DOHH2 (cell line): ENCODE measurements around the gene DIP2C.

Source experiments
- H3F3A ChIP-seq: fragments of 200-600 bp; sonication (generic), shearing (Covaris generic); 2 replicates; pipeline ENCODE4 v1.6.0; 2016; ENCODE audit warnings: antibody characterized with exemption, mild to moderate bottlenecking; ENCODE audit not compliant: control insufficient read depth, insufficient read depth
- H3K27ac ChIP-seq: fragments of 200-600 bp; sonication (generic); 2 replicates; pipeline ENCODE4 v1.5.1; 2014; ENCODE audit warnings: low read depth, mild to moderate bottlenecking, low read length, moderate library complexity
- H3K27me3 ChIP-seq: fragments of 200-600 bp; sonication (generic); 2 replicates; pipeline ENCODE4 v1.6.1; 2014; ENCODE audit warnings: mild to moderate bottlenecking, low read length, mixed read lengths; ENCODE audit not compliant: control insufficient read depth
- H3K36me3 ChIP-seq: fragments of 200-600 bp; sonication (generic); 2 replicates; pipeline ENCODE4 v1.6.1; 2014; ENCODE audit warnings: mild to moderate bottlenecking, low read length, moderate library complexity, mixed read lengths; ENCODE audit not compliant: control insufficient read depth
- H3K4me1 ChIP-seq: fragments of 200-600 bp; sonication (generic); 2 replicates; pipeline ENCODE4 v1.6.1; 2014; ENCODE audit warnings: mild to moderate bottlenecking, low read length, mixed read lengths; ENCODE audit not compliant: control insufficient read depth
- H3K4me2 ChIP-seq: fragments of 200-600 bp; sonication (generic); 2 replicates; pipeline ENCODE4 v1.6.0; 2014; ENCODE audit warnings: mild to moderate bottlenecking, low read length, moderate library complexity
- H3K4me3 ChIP-seq: fragments of 200-600 bp; sonication (generic); 2 replicates; pipeline ENCODE4 v1.5.1; 2014; ENCODE audit warnings: mild to moderate bottlenecking, low read length, mixed read lengths
- H3K79me2 ChIP-seq: fragments of 200-600 bp; sonication (generic); 2 replicates; pipeline ENCODE4 v1.6.1; 2014; ENCODE audit warnings: mild to moderate bottlenecking, low read length, mixed read lengths; ENCODE audit not compliant: control insufficient read depth
- H3K9me2 ChIP-seq: fragments of 200-600 bp; sonication (generic); replicated peaks from 2 replicates; pipeline ENCODE4 v1.6.1; 2014; ENCODE audit warnings: mild to moderate bottlenecking, low read length, mixed read lengths; ENCODE audit not compliant: control insufficient read depth
- H3K9me3 ChIP-seq: fragments of 200-600 bp; sonication (generic); 2 replicates; pipeline ENCODE4 v1.6.1; 2014; ENCODE audit warnings: antibody characterized with exemption, low read length, mixed read lengths; ENCODE audit not compliant: control insufficient read depth, insufficient read depth
- H4K20me1 ChIP-seq: fragments of 200-600 bp; sonication (generic); 2 replicates; pipeline ENCODE4 v1.6.0; 2014; ENCODE audit warnings: low read depth, mild to moderate bottlenecking, antibody characterized with exemption, low read length, moderate library complexity; ENCODE audit not compliant: control insufficient read depth, insufficient read depth
- EZH2phosphoT487 ChIP-seq: fragments of 200-600 bp; sonication (generic); IDR thresholded peaks from 2 replicates; pipeline ENCODE4 v1.6.1; 2017; ENCODE audit warnings: borderline replicate concordance, mild to moderate bottlenecking, antibody characterized with exemption, low read length, moderate library complexity, mixed read lengths
- TF ChIP-seq, protein P1 (sequence below): fragments of 200-600 bp; sonication (generic); IDR thresholded peaks from one replicate; pipeline ENCODE4 v1.5.1; 2014; ENCODE audit warnings: antibody characterized with exemption, mild to moderate bottlenecking, low read depth, low read length; ENCODE audit not compliant: poor library complexity, severe bottlenecking

DIP2C gene

DNA sequence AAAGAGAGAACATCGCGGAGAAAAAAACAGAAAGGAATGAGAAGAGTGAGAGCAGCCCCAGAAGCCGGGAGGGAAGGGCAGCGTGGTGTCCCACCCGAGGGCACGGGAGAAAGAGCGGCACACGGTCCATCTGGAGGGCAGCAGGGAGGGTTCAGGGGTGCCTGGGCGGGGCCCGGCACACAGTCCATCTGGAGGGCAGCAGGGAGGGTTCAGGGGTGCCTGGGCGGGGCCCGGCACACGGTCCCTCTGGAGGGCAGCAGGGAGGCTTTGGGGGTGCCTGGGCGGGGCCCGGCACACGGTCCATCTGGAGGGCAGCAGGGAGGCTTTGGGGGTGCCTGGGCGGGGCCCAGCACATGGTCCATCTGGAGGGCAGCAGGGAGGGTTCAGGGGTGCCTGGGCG lies 381.8 kb downstream of the DIP2C start:
- peaks cover 19% of the 10 kb centered on the region for H3F3A ChIP-seq
- peak overlapping the region; percentile 64 for H3K27ac ChIP-seq
- peaks cover 84% of the 10 kb centered on the region for H3K4me1 ChIP-seq
- TF ChIP-seq EZH2phosphoT487, result no peak
- TF ChIP-seq, protein P1, sequence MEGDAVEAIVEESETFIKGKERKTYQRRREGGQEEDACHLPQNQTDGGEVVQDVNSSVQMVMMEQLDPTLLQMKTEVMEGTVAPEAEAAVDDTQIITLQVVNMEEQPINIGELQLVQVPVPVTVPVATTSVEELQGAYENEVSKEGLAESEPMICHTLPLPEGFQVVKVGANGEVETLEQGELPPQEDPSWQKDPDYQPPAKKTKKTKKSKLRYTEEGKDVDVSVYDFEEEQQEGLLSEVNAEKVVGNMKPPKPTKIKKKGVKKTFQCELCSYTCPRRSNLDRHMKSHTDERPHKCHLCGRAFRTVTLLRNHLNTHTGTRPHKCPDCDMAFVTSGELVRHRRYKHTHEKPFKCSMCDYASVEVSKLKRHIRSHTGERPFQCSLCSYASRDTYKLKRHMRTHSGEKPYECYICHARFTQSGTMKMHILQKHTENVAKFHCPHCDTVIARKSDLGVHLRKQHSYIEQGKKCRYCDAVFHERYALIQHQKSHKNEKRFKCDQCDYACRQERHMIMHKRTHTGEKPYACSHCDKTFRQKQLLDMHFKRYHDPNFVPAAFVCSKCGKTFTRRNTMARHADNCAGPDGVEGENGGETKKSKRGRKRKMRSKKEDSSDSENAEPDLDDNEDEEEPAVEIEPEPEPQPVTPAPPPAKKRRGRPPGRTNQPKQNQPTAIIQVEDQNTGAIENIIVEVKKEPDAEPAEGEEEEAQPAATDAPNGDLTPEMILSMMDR, result no peak
- no peaks in the 10 kb centered on the region for H4K20me1 ChIP-seq
- H3K9me2 ChIP-seq, result no peaks in the 10 kb centered on the region
- H3K79me2 ChIP-seq, result peaks cover 59% of the 10 kb centered on the region
- peaks cover 73% of the 10 kb centered on the region for H3K36me3 ChIP-seq
- peak overlapping the region; percentile 99 for H3K4me2 ChIP-seq
- H3K9me3 ChIP-seq, result no peaks in the 10 kb centered on the region
- no peaks in the 10 kb centered on the region for H3K27me3 ChIP-seq
- peak overlapping the region; percentile 64 for H3K4me3 ChIP-seq

DNA sequence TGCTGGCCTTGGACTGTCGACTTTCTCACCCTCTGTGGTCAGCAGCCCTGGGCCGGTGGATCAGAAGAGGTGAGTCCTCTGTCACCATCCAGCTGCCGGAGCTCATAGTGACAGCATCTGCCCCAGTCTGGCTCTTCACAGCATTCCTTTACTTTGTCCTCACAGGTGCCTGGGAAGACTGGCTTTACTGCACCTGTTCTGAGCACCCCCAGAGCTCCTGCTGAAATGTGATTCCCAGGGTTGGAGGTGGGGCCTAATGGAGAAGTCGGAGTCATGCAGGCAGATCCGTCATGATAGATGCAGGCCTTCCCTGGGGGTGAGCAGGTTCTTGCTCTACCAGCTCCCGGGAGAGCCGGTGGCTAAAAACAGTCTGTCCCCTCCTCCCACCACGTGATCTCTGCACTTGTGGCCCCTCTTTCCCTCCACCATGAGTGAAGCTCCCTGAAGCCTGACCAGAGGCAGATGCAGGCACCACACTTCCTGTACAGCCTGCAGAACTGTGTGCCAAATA lies 382.7 kb downstream of the DIP2C start:
- Histone ChIP-seq H3K4me2 (peak overlapping the region; percentile 99), H3K9me3 (no peaks in the 10 kb centered on the region), H3K9me2 (no peaks in the 10 kb centered on the region), H3K4me1 (peaks cover 81% of the 10 kb centered on the region), H3K36me3 (peaks cover 79% of the 10 kb centered on the region), H3K27me3 (no peaks in the 10 kb centered on the region), H3F3A (peaks cover 13% of the 10 kb centered on the region), H4K20me1 (no peaks in the 10 kb centered on the region), H3K79me2 (peaks cover 62% of the 10 kb centered on the region), H3K4me3 (peak overlapping the region; percentile 64), H3K27ac (peak overlapping the region; percentile 64)
- TF ChIP-seq EZH2phosphoT487, result no peak
- TF ChIP-seq, protein P1, result no peak

DNA sequence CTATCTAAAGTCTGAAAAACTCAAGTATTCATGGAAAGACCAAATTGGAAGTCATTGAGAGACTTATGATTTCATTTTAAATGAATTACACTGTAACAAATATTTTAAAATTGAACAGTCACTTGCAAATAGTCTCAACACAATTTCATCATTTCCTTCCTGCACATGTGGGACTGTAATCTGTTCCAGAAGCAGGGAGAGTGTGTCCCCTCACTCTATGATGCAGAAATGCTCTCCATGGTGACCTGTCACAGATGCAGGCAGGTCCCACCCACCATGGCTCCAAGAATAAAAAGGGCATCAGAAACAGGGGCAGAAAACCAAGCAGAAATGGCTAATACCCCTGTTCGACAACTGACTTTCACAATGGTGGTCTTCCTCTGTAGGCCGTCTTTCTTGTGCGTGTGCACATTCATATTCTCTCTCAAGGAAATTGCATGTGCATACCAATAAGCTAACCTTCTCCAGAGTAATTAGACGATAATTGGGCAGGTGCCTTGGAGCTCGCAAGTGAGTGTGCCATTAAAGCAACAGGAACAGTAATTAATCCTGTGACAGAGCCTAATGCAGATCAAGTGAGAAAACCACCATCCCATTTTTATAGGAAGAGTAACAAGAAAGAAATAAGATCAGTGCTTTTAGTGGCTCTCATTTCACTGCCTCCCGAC lies 383.3 kb downstream of the DIP2C start:
- Histone ChIP-seq H3K36me3 (peaks cover 81% of the 10 kb centered on the region), H3K79me2 (peaks cover 56% of the 10 kb centered on the region), H3K4me2 (peak overlapping the region; percentile 99), H3K4me3 (peak overlapping the region; percentile 64), H3F3A (peaks cover 13% of the 10 kb centered on the region), H4K20me1 (no peaks in the 10 kb centered on the region), H3K27me3 (no peaks in the 10 kb centered on the region), H3K27ac (peak overlapping the region; percentile 64), H3K4me1 (peaks cover 76% of the 10 kb centered on the region), H3K9me3 (no peaks in the 10 kb centered on the region), H3K9me2 (no peaks in the 10 kb centered on the region)
- TF ChIP-seq EZH2phosphoT487, result no peak
- TF ChIP-seq, protein P1, result no peak
